HG03342 (cell line): Measurements from ENCODE around the gene NCOA5.

Experiments
- ATAC-seq: cut with Tn5 transposase; IDR thresholded peaks from one replicate; pipeline ENCODE4 v1.9.1; 2021; ENCODE audit warnings: mild to moderate bottlenecking, moderate library complexity; ENCODE audit not compliant: unreplicated experiment

Gene NCOA5

GRCh38 chr20:46089417-46090388, at the start of gene NCOA5:
NCOA5 (minus strand) TSS chr20:46089962; CDS start chr20:46079424, 10,538 bp downstream.
- ATAC-seq = peak; percentile 87

GRCh38 chr20:46139266-46139889, 49.6 kb upstream of the NCOA5 start:
- ATAC-seq = no peak

- no peak for ATAC-seq
These were observed 48.1 kb upstream of the NCOA5 start for GRCh38 chr20:46137816-46138215.

- no peak for ATAC-seq
These were observed 46.3 kb upstream of the NCOA5 start for GRCh38 chr20:46135856-46136633.

GRCh38 chr20:46134716-46135115, 45.0 kb upstream of the NCOA5 start:
- ATAC-seq = no peak

- no peak for ATAC-seq
These were observed 44.3 kb upstream of the NCOA5 start for GRCh38 chr20:46133886-46134654.

GRCh38 chr20:46132705-46133120, 43.0 kb upstream of the NCOA5 start:
- ATAC-seq = no peak

GRCh38 chr20:46131396-46131795, 41.6 kb upstream of the NCOA5 start:
- ATAC-seq = no peak

- no peak for ATAC-seq
These were observed 40.8 kb upstream of the NCOA5 start for GRCh38 chr20:46130534-46130933.

GRCh38 chr20:46129955-46130481, 40.3 kb upstream of the NCOA5 start:
- ATAC-seq = no peak

GRCh38 chr20:46128310-46129151, 38.8 kb upstream of the NCOA5 start:
- ATAC-seq = no peak

GRCh38 chr20:46127396-46128010, 37.7 kb upstream of the NCOA5 start:
- no peak for ATAC-seq

GRCh38 chr20:46126440-46127056, 36.8 kb upstream of the NCOA5 start:
- ATAC-seq = no peak

GRCh38 chr20:46123482-46124245, 33.9 kb upstream of the NCOA5 start:
- ATAC-seq = no peak

- no peak for ATAC-seq
These were observed 33.0 kb upstream of the NCOA5 start for GRCh38 chr20:46122516-46123481.

GRCh38 chr20:46122071-46122470, 32.3 kb upstream of the NCOA5 start:
- no peak for ATAC-seq
